Type B pancreatic cell (in vitro differentiated cells): ENCODE results near the gene DEPDC4. TPM values are rescaled to one million over a fixed set of nuclear protein-coding genes. Genes with fewer than 3 reads are reported as not detected.

ENCODE experiments used
- DNase-seq: peaks from one replicate; pipeline ENCODE4 v3.0.0; 2021; ENCODE audit warnings: mixed read lengths; ENCODE audit not compliant: unreplicated experiment; ENCODE audit errors: extremely low spot score
- H3K27ac Mint-ChIP-seq: 2 replicates; pipeline ENCODE4 v1.8.0; 2021; ENCODE audit warnings: mild to moderate bottlenecking, mixed read lengths
- H3K27me3 Mint-ChIP-seq: 2 replicates; pipeline ENCODE4 v1.8.0; 2021; ENCODE audit warnings: mixed read lengths
- H3K36me3 Mint-ChIP-seq: 2 replicates; pipeline ENCODE4 v1.8.0; 2021; ENCODE audit warnings: mixed read lengths
- H3K4me1 Mint-ChIP-seq: one replicate; pipeline ENCODE4 v1.8.0; 2021; ENCODE audit warnings: mixed read lengths; ENCODE audit not compliant: unreplicated experiment
- H3K4me3 Mint-ChIP-seq: 2 replicates; pipeline ENCODE4 v1.8.0; 2021; ENCODE audit warnings: mild to moderate bottlenecking, mixed read lengths
- H3K9me3 Mint-ChIP-seq: 2 replicates; pipeline ENCODE4 v1.8.0; 2021; ENCODE audit warnings: mixed read lengths
- CTCF ChIP-seq: fragments of 200-600 bp; sonication (generic); conservative IDR thresholded peaks from 2 replicates; pipeline ENCODE4 v1.5.0; 2021; ENCODE audit warnings: antibody characterized with exemption, mild to moderate bottlenecking
- total RNA-seq: library from RNA; stranded (reverse); gene quantifications from 2 replicates; pipeline ENCODE4 v1.2.1, GENCODE V29; 2021; ENCODE audit warnings: low replicate concordance

DEPDC4 gene
- total RNA-seq, 1 donor from 2014 or later: 2.6 TPM

GRCh38 chr12:100216337-100216736, 50.5 kb downstream of the DEPDC4 start:
- no peaks in the 10 kb centered on the region for H3K9me3 Mint-ChIP-seq
- DNase-seq: no peak
- TF ChIP-seq CTCF: no peak
- H3K36me3 Mint-ChIP-seq: peaks cover 12% of the 10 kb centered on the region
- H3K4me3 Mint-ChIP-seq: no peak overlapping the region
- H3K27me3 Mint-ChIP-seq: no peaks in the 10 kb centered on the region
- no peaks in the 10 kb centered on the region for H3K4me1 Mint-ChIP-seq
- H3K27ac Mint-ChIP-seq: no peak overlapping the region

GRCh38 chr12:100215209-100215608, 51.7 kb downstream of the DEPDC4 start:
- Mint-ChIP-seq H3K27me3 (no peaks in the 10 kb centered on the region), H3K36me3 (peaks cover 12% of the 10 kb centered on the region), H3K4me3 (no peak overlapping the region), H3K27ac (no peak overlapping the region), H3K4me1 (no peaks in the 10 kb centered on the region), H3K9me3 (no peaks in the 10 kb centered on the region)
- TF ChIP-seq CTCF: no peak
- DNase-seq: no peak

- no peaks in the 10 kb centered on the region for H3K4me1 Mint-ChIP-seq
- no peak overlapping the region for H3K4me3 Mint-ChIP-seq
- no peaks in the 10 kb centered on the region for H3K27me3 Mint-ChIP-seq
- DNase-seq: no peak
- H3K9me3 Mint-ChIP-seq: no peaks in the 10 kb centered on the region
- peaks cover 7% of the 10 kb centered on the region for H3K36me3 Mint-ChIP-seq
- no peak for TF ChIP-seq CTCF
- no peak overlapping the region for H3K27ac Mint-ChIP-seq
Measured at GRCh38 chr12:100214518-100214917, 52.4 kb downstream of the DEPDC4 start.

GRCh38 chr12:100213016-100213891, 53.6 kb downstream of the DEPDC4 start:
- Mint-ChIP-seq H3K9me3 (no peaks in the 10 kb centered on the region), H3K36me3 (peaks cover 10% of the 10 kb centered on the region), H3K4me3 (no peak overlapping the region), H3K27me3 (no peaks in the 10 kb centered on the region), H3K27ac (no peak overlapping the region), H3K4me1 (no peaks in the 10 kb centered on the region)
- DNase-seq: no peak
- TF ChIP-seq CTCF: no peak

- no peak overlapping the region for H3K27ac Mint-ChIP-seq
- no peaks in the 10 kb centered on the region for H3K27me3 Mint-ChIP-seq
- no peak overlapping the region for H3K4me3 Mint-ChIP-seq
- no peaks in the 10 kb centered on the region for H3K4me1 Mint-ChIP-seq
- H3K36me3 Mint-ChIP-seq: peaks cover 5% of the 10 kb centered on the region
- TF ChIP-seq CTCF: no peak
- DNase-seq: no peak
- H3K9me3 Mint-ChIP-seq: no peaks in the 10 kb centered on the region
Measured at GRCh38 chr12:100211698-100212097, 55.2 kb downstream of the DEPDC4 start.
